Skeletal muscle tissue (tissue), 4 donors: ENCODE measurements around the gene SH3TC1. TPM values are rescaled to one million over a fixed set of nuclear protein-coding genes. Genes with fewer than 3 reads are reported as not detected.
A peak's percentile ranks its signal among the peaks of the same experiment; 100 is the strongest.

Experiments used
- H3K27ac ChIP-seq: one replicate; pipeline ENCODE4 v1.7.0; 2013; ENCODE audit warnings: mild to moderate bottlenecking, low read depth, low read length, inconsistent platforms
- H3K27me3 ChIP-seq, 3 donors: one replicate each; pipeline ENCODE4 v1.7.0; 2013; ENCODE audit warnings: low read length in 3 of 3; ENCODE audit not compliant: control insufficient read depth in 3 of 3, insufficient read depth in 3 of 3
- H3K36me3 ChIP-seq, 3 donors: one replicate each; pipeline ENCODE4 v1.7.0; 2013; ENCODE audit warnings: low read length in 3 of 3; ENCODE audit not compliant: control insufficient read depth in 3 of 3, insufficient read depth in 3 of 3
- H3K4me1 ChIP-seq, 3 donors: one replicate each; pipeline ENCODE4 v1.7.0; 2013; ENCODE audit warnings: low read length in 3 of 3, mild to moderate bottlenecking in 3 of 3; ENCODE audit not compliant: control insufficient read depth in 3 of 3, insufficient read depth in 3 of 3
- H3K4me3 ChIP-seq, 3 donors: one replicate each; pipeline ENCODE4 v1.7.0; 2013; ENCODE audit warnings: low read length in 3 of 3
- H3K9ac ChIP-seq, 3 donors: one replicate each; pipeline ENCODE4 v1.7.0; 2013; ENCODE audit warnings: low read length in 3 of 3, mild to moderate bottlenecking in 3 of 3, moderate library complexity in 2 of 3, low read depth in 1 of 3
- H3K9me3 ChIP-seq, 3 donors: one replicate each; pipeline ENCODE4 v1.7.0; 2013; ENCODE audit warnings: low read length in 3 of 3; ENCODE audit not compliant: control insufficient read depth in 3 of 3
- total RNA-seq: library from RNA; depleted of rRNA; stranded (reverse); fragments of >200 nt; gene quantifications from one replicate; pipeline ENCODE4 v1.2.3, GENCODE V29; 2014
- donor health status: Osteomylitis.

Gene SH3TC1
- total RNA-seq, 1 donor from 2014 or later = 13.0 TPM

DNA sequence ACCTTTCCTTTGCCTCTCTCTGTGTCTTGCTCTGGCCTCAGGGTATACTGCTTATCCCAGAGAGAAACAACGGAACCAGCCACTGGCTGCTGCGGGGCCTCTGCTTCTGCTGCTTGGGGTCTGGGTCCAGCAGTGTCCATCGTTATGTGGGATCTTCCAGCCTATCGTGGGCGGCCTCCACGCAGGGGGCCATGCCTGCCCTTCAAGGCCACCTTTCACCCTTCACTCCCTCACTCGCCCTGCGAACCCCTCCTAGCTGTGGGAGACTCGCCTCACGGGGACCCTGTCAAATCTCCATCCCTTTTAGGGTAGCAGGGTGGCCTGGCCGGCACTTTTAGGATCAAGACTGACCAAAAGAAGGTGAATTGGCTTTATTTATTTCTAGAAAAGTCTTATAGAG is 21.1 kb upstream of the SH3TC1 start:
- Histone ChIP-seq H3K9me3 (no peaks in the 10 kb centered on the region), H3K4me1 (peaks cover 9 to 30% (median 28%) of the 10 kb centered on the region in 3 donors), H3K4me3 (no peak overlapping the region), H3K27me3 (no peaks in the 10 kb centered on the region), H3K27ac (no peak overlapping the region), H3K36me3 (no peaks in the 10 kb centered on the region), H3K9ac (peak overlapping the region in 1 of 3 donors; percentile 16)

DNA sequence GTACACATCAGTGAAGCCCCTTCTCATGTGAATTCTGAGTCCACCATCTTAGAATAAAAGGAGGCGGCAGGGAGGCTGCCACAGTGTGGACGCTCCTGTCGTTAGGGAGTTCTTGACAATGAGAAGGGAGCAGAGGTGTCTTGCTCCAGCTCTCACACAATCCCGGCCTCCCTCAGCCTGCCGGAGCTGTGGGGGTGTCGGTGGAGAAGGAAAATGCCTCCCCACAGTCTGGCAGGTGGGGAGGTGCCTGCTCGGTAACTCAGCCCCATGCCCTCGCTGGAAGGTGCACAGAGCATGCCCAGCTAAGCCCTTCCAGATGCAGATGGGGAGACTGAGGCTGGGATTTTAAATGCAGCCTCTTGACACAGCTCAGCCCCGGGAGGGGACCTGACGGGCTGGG is 20.0 kb upstream of the SH3TC1 start:
- H3K4me3 ChIP-seq = no peak overlapping the region
- H3K27ac ChIP-seq = no peak overlapping the region
- H3K36me3 ChIP-seq = no peaks in the 10 kb centered on the region
- no peaks in the 10 kb centered on the region for H3K9me3 ChIP-seq
- no peak overlapping the region for H3K9ac ChIP-seq
- peaks cover 11 to 36% (median 28%) of the 10 kb centered on the region in 3 donors for H3K4me1 ChIP-seq
- no peaks in the 10 kb centered on the region for H3K27me3 ChIP-seq

DNA sequence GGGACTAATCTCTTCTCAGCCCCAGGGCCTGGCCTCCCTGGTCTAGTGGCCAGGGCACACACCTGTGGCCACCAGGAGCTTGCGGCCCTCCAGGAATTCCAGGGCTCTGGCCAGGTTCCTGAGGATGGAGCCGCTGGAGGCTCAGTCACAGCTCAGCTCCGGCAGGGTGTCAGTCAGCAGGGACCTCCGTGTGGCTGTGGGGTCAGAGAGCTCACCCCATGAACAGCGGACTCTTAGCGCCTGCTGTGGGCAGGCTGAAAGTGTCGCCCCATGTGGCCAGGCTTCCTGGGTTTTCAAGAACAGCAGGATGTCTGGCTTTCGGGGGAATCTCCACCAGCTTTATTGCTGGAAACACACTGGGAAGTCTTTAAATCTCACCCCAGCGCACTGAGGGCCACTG is 19.3 kb upstream of the SH3TC1 start:
- Histone ChIP-seq H3K27me3 (no peaks in the 10 kb centered on the region), H3K9me3 (no peaks in the 10 kb centered on the region), H3K36me3 (no peaks in the 10 kb centered on the region)

DNA sequence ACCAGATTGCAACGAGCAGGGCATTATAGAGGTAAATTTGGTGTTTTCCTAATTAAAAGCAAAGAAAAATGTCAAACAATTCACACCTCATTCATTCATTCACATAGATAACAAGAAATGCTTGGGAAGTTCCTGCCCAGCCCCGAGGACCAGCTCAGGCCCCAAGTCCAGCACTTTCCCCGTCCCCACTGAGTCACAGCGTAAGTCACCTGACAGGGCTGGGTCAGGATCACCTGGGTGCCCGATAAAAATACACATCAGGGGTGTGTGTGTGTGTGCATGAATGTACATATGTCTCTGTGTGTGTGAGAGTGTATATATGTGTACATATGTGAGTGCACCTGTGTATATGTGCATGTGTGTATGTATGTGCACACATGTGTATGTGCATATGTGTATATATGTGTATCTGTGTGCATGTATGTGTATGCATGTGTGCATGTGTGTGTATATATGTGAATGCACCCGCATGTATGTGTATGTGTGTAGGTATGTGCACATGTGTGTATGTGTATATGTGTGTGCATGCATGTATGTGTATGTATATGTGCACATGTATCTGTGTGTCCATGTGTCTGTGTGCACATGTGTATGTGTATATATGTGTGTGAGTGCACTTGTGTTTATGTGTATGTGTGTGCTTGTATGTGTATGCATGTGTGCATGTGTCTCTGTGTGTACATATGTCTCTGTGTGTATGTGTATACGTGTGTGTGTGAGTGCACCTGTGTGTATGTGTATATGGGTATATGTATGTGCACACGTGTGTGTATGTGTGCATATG is 18.6 kb upstream of the SH3TC1 start:
- no peak overlapping the region for H3K4me3 ChIP-seq
- no peaks in the 10 kb centered on the region for H3K27me3 ChIP-seq
- peaks cover 13 to 36% (median 30%) of the 10 kb centered on the region in 3 donors for H3K4me1 ChIP-seq
- H3K36me3 ChIP-seq = no peaks in the 10 kb centered on the region
- H3K9ac ChIP-seq = no peak overlapping the region
- no peak overlapping the region for H3K27ac ChIP-seq
- H3K9me3 ChIP-seq = no peaks in the 10 kb centered on the region

More for the DNA sequence above, 19.3 kb upstream of the SH3TC1 start:
- Histone ChIP-seq H3K27ac (no peak overlapping the region), H3K4me1 (peaks cover 11 to 34% (median 30%) of the 10 kb centered on the region in 3 donors), H3K4me3 (no peak overlapping the region), H3K9ac (no peak overlapping the region)

DNA sequence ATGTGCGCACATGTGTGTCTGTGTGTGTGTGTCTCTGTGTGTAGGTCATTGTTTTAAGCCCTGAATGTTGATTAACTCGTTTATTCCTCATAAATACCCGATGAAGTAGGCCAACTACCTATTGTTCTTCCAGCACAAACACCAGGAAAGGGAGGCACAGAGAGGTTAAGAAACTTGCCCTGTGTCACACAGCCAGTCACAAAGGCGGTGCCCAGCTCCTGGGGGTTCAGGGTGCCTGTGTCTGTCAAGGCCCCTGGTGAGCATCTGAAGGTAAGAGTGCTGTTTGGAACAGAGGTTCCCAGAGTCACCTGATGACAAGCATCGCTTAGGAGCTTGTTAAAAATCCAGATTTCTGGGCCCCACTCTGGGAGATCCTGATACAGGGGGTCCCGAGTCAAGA is 18.0 kb upstream of the SH3TC1 start:
- Histone ChIP-seq H3K27ac (no peak overlapping the region), H3K9me3 (no peaks in the 10 kb centered on the region), H3K9ac (no peak overlapping the region), H3K4me3 (no peak overlapping the region), H3K27me3 (no peaks in the 10 kb centered on the region), H3K36me3 (no peaks in the 10 kb centered on the region), H3K4me1 (peaks cover 16 to 40% (median 30%) of the 10 kb centered on the region in 3 donors)

DNA sequence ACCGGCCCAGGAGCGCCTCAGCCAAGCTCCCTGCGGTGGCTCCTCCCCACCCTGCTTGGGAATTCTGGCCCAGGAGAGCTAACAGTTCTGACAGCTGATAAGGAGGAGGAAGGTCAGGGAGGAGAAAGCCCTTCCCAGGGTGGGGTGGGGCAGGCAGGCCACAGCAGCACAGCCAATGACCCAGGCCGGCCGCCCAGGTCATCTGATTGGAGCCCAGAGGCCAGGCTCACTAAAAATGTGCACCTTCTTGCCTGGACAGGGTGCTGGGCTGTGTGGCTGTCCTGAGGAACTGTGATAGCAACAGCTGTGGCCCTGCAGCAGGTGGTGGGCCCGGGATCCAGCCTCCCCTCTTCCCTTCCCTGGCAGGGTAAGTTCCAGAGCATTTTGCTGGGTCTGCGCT is 17.2 kb upstream of the SH3TC1 start:
- Histone ChIP-seq H3K4me3 (no peak overlapping the region), H3K9me3 (no peaks in the 10 kb centered on the region), H3K36me3 (no peaks in the 10 kb centered on the region), H3K4me1 (peaks cover 13 to 35% (median 26%) of the 10 kb centered on the region in 3 donors), H3K27me3 (no peaks in the 10 kb centered on the region), H3K27ac (no peak overlapping the region), H3K9ac (peak overlapping the region in 1 of 3 donors; percentile 16)

DNA sequence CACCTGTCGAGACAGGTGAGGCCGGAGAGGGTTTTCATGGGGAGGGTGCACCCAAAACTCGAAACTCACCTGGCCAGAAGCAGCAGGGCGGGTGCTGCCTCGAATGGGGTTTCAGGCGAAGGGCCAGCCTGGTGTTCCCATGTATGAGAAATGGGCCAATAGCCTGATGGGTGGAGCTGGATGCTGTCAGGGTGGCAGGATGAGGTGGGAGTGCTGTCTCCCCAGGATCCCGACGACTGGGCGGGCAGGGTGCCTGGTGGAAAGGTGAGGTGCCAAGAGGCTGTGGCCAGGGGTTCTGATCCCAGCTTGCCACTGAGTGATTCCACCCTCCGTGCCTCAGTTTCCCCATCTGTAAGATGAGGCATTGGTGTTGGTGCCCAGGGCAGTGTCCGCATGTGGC is 16.8 kb upstream of the SH3TC1 start:
- no peaks in the 10 kb centered on the region for H3K9me3 ChIP-seq
- H3K4me1 ChIP-seq = peaks cover 11 to 35% (median 22%) of the 10 kb centered on the region in 3 donors
- no peaks in the 10 kb centered on the region for H3K27me3 ChIP-seq
- H3K9ac ChIP-seq = no peak overlapping the region
- H3K36me3 ChIP-seq = no peaks in the 10 kb centered on the region
- no peak overlapping the region for H3K4me3 ChIP-seq
- no peak overlapping the region for H3K27ac ChIP-seq

DNA sequence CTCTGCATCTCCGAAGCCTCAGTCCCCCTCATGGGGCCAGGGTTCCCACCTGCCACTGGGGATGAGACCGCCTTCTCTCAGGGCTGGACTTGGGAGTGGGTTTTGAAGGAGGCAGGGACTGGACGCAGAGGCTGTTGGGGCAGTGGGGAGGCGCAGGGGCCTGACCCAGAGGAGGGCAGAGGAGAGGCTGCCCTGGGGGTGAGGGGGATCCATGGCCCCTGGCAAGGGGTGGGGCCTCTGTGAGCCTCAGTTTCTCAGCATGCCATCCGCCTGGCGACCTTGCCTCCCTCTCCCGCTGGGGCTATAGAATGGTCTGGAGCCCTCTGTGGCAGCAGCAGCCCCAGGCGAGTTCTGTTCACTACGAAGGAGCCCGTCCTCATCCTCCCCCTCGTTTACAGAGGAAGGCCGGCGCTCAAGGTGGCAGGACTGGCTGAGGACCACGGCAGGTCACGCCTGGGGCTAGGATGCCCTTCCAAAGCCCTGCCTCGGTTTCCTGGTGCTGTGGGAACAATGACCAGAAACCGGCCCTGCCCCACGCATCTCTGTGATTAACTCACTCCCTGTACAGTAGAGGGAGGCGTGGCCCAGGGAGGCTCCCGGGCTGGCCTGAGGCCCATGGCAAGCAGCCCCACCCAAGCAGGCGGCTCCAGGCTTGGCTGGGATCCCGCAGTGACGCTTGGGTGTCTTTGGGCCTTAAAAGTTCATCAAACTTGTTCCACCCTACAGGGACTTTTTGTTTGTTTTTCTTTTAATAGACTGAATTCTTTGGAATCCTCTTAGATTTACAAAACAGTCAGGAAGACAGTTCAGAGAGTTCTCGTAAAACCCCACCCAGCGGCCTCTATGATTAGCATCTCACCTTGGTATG is 16.0 kb upstream of the SH3TC1 start:
- no peaks in the 10 kb centered on the region for H3K36me3 ChIP-seq
- H3K9me3 ChIP-seq = no peaks in the 10 kb centered on the region
- peak overlapping the region; percentile 7 for H3K27ac ChIP-seq
- peaks cover 13 to 37% (median 22%) of the 10 kb centered on the region in 3 donors for H3K4me1 ChIP-seq
- H3K9ac ChIP-seq = peak overlapping the region in 1 of 3 donors; percentile 8
- H3K4me3 ChIP-seq = no peak overlapping the region
- no peaks in the 10 kb centered on the region for H3K27me3 ChIP-seq

DNA sequence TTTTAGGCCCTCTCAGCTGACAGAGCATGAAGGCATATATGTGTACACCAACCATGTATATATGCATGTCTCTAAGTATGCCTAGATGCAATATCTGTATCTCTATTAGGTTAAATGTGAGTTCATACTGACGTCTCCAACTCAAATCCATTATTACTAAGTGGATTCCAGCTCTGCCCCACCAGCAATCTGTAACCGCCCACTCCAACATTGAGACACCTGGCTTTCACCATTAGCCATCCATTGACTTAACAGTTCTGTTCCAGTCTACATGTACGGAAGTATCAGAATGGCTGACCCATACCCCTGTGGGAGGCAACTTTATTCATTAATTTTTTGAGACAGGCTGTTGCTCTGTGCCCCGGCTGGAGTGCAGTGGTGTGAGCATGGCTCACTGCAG is 15.0 kb upstream of the SH3TC1 start:
- H3K4me1 ChIP-seq = peaks cover 22 to 47% (median 31%) of the 10 kb centered on the region in 3 donors
- H3K27me3 ChIP-seq = no peaks in the 10 kb centered on the region
- no peaks in the 10 kb centered on the region for H3K9me3 ChIP-seq
- H3K36me3 ChIP-seq = no peaks in the 10 kb centered on the region
- H3K9ac ChIP-seq = no peak overlapping the region
- no peak overlapping the region for H3K4me3 ChIP-seq
- peak overlapping the region; percentile 7 for H3K27ac ChIP-seq

DNA sequence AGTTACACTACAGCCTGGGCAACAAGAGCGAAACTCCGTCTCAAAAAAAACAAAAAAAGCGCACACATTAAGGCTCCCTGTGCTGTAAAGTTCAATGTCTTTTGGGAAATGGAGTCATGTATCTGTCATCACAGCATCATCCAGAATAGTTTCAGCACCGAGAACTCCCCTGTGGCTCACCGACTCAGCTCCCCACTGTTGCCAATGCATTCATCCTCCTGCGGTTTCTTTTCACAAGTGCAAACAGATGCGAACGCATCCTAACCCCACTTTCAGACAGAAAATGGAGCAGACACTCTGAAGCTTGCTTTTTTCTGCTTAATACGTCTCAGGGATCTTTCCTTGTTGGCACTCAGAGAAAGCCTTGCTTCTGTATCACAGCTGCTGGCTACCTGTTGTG is 13.8 kb upstream of the SH3TC1 start:
- peaks cover 33 to 59% (median 44%) of the 10 kb centered on the region in 3 donors for H3K4me1 ChIP-seq
- no peaks in the 10 kb centered on the region for H3K36me3 ChIP-seq
- H3K9me3 ChIP-seq = no peaks in the 10 kb centered on the region
- no peaks in the 10 kb centered on the region for H3K27me3 ChIP-seq
- no peak overlapping the region for H3K9ac ChIP-seq
- H3K4me3 ChIP-seq = no peak overlapping the region
- no peak overlapping the region for H3K27ac ChIP-seq
